H1 (cell line): Measurements from ENCODE around the gene RABL6. TPM values are rescaled to one million over a fixed set of nuclear protein-coding genes. Genes with fewer than 3 reads are reported as not detected.

ENCODE experiments used
- ASH2L ChIP-seq: fragments of 200-600, 300-600 bp; sonication (generic); IDR thresholded peaks from one replicate; pipeline ENCODE4 v1.7.1; 2017; ENCODE audit warnings: low read length
- BACH1 ChIP-seq: IDR thresholded peaks from 2 replicates; pipeline ENCODE4 v1.6.1; 2012; ENCODE audit warnings: low read length, improper control_type of control experiment
- BCL11A ChIP-seq, 2 experiments: IDR thresholded peaks; one replicate each; pipeline ENCODE4 v1.6.1; 2011; ENCODE audit warnings: low read depth in 2 of 2, low read length in 2 of 2, mild to moderate bottlenecking in 2 of 2
- BRCA1 ChIP-seq: IDR thresholded peaks from 2 replicates; pipeline ENCODE4 v1.6.1; 2012; ENCODE audit warnings: low read depth, low read length, improper control_type of control experiment
- CBX8 ChIP-seq: fragments of 300-800, 300-1000 bp; sonication (generic); IDR thresholded peaks from 2 replicates; pipeline ENCODE4 v1.7.1; 2016; ENCODE audit warnings: low read depth, low read length, borderline replicate concordance
- CHD1 ChIP-seq: IDR thresholded peaks from 2 replicates; pipeline ENCODE4 v1.6.1; 2012; ENCODE audit warnings: low read depth, low read length, improper control_type of control experiment
- CREB1 ChIP-seq: IDR thresholded peaks from 2 replicates; pipeline ENCODE4 v1.6.1; 2012; ENCODE audit warnings: inconsistent platforms
- E2F6 ChIP-seq: IDR thresholded peaks from 2 replicates; pipeline ENCODE4 v1.6.1; 2012; ENCODE audit warnings: inconsistent platforms
- EGR1 ChIP-seq: IDR thresholded peaks from 2 replicates; pipeline ENCODE4 v1.6.1; 2011; ENCODE audit warnings: low read depth, low read length, borderline replicate concordance
- EZH2 ChIP-seq: fragments of 200-600 bp; sonication (generic); IDR thresholded peaks from 2 replicates; pipeline ENCODE4 v1.7.1; 2012; ENCODE audit warnings: low read depth, mild to moderate bottlenecking, moderate library complexity, low read length, inconsistent platforms; ENCODE audit not compliant: severe bottlenecking
- GTF2F1 ChIP-seq: IDR thresholded peaks from 2 replicates; pipeline ENCODE4 v1.6.1; 2012; ENCODE audit warnings: low read depth, low read length, improper control_type of control experiment, borderline replicate concordance
- HDAC2 ChIP-seq, 2 experiments: fragments of 300-600 bp in 1 of 2; sonication (generic) in 1 of 2; IDR thresholded peaks; 2 replicates each; pipeline ENCODE4 v1.6.1; 2011 to 2012; ENCODE audit warnings: low read depth in 2 of 2, low read length in 2 of 2, mild to moderate bottlenecking in 2 of 2, moderate library complexity in 2 of 2, borderline replicate concordance in 1 of 2, inconsistent platforms in 1 of 2
- JUN ChIP-seq: IDR thresholded peaks from 2 replicates; pipeline ENCODE4 v1.6.1; 2011; ENCODE audit warnings: low read depth, mild to moderate bottlenecking, improper control_type of control experiment, low read length
- JUND ChIP-seq: IDR thresholded peaks from 2 replicates; pipeline ENCODE4 v1.6.1; 2011; ENCODE audit warnings: mild to moderate bottlenecking, improper control_type of control experiment, low read length
- KDM4A ChIP-seq: IDR thresholded peaks from one replicate; pipeline ENCODE4 v1.7.1; 2012; ENCODE audit warnings: low read depth, mild to moderate bottlenecking, moderate library complexity, low read length, inconsistent platforms; ENCODE audit not compliant: severe bottlenecking
- MAX ChIP-seq: IDR thresholded peaks from 2 replicates; pipeline ENCODE4 v1.6.1; 2012; ENCODE audit warnings: inconsistent platforms
- POLR2AphosphoS5 ChIP-seq: IDR thresholded peaks from 2 replicates; pipeline ENCODE4 v1.6.1; 2011; ENCODE audit warnings: low read depth, low read length
- SAP30 ChIP-seq: fragments of 300-600 bp; sonication (generic); IDR thresholded peaks from 2 replicates; pipeline ENCODE4 v1.7.1; 2012; ENCODE audit warnings: low read length, moderate library complexity, mild to moderate bottlenecking, inconsistent platforms; ENCODE audit not compliant: insufficient read depth, insufficient replicate concordance
- SP1 ChIP-seq: IDR thresholded peaks from 2 replicates; pipeline ENCODE4 v1.6.1; 2011; ENCODE audit warnings: low read depth, low read length
- TAF7 ChIP-seq: optimal IDR thresholded peaks from 2 replicates; pipeline ENCODE3; 2011; ENCODE audit warnings: low read depth, mild to moderate bottlenecking, inconsistent platforms, low read length, moderate library complexity, borderline replicate concordance
- TBP ChIP-seq: IDR thresholded peaks from 2 replicates; pipeline ENCODE4 v1.6.1; 2011; ENCODE audit warnings: low read depth, low read length, improper control_type of control experiment
- TCF12 ChIP-seq: IDR thresholded peaks from 2 replicates; pipeline ENCODE4 v1.6.1; 2011; ENCODE audit warnings: low read depth, mild to moderate bottlenecking, low read length
- TEAD4 ChIP-seq: IDR thresholded peaks from 2 replicates; pipeline ENCODE4 v1.6.1; 2012; ENCODE audit warnings: low read depth, low read length, inconsistent platforms, mixed read lengths
- YY1 ChIP-seq: IDR thresholded peaks from 2 replicates; pipeline ENCODE4 v1.6.1; 2011; ENCODE audit warnings: low read depth, mild to moderate bottlenecking, low read length
- ZNF274 ChIP-seq: IDR thresholded peaks from 2 replicates; pipeline ENCODE4 v1.7.0; 2012; ENCODE audit warnings: low read length, borderline replicate concordance; ENCODE audit errors: extremely low read depth
- polyA plus RNA-seq, 7 experiments: library from polyadenylated mRNA; depleted of rRNA in 3 of 7; stranded (reverse) in 5 of 7; unstranded in 2 of 7; fragments of >200 nt in 5 of 7; fragments of 200-250 nt in 2 of 7; gene quantifications; 1 replicate in 5 of 7; 2 replicates in 1 of 7; 4 replicates in 1 of 7; pipeline versions ENCODE4 v1.2.1 to v1.2.3, GENCODE V29; 2011 to 2013; ENCODE audit warnings: missing spikeins in 2 of 7, mixed read lengths in 2 of 7
- total RNA-seq: library from RNA; stranded (reverse); fragmentation: NEBNext Ultra II Directional; extraction: Animal tissue kit (Norgen Biotek cat#: 25700); gene quantifications from 2 replicates; pipeline ENCODE4 v1.2.1, GENCODE V29; 2021

Gene RABL6
- total and polyA plus RNA-seq, 2 of the 8 experiments (the other 6 are each of a cell fraction or from before 2014, with no cell fraction given) = 70.1 to 130 TPM

GRCh38 chr9:136847088-136847825 is 39.5 kb downstream of the RABL6 start (continued):
- TF ChIP-seq EGR1 (no peak), SAP30 (no peak), ASH2L (no peak), TEAD4 (no peak), KDM4A (peak; percentile 12), E2F6 (peak; percentile 90), JUN (no peak), HDAC2 (IDR thresholded peaks at IDR 0.05; ENCODE audit: borderline replicate concordance in 1 of 2, low read depth in 2 of 2, low read length in 2 of 2) (no peak), JUND (no peak), SP1 (no peak), ZNF274 (no peak), BACH1 (peak; percentile 25), YY1 (peak; percentile 80), TBP (peak; percentile 40; the same call in 1 of the 2 replicates), GTF2F1 (no peak), BCL11A (IDR thresholded peaks at IDR 0.05; ENCODE audit: low read depth in 2 of 2, low read length in 2 of 2) (no peak), MAX (peak; percentile 81), POLR2AphosphoS5 (peak; percentile 60; the same call in 1 of the 2 replicates), CHD1 (no peak), CREB1 (peak; percentile 50; the same call in 1 of the 2 replicates), CBX8 (no peak), EZH2 (no peak), BRCA1 (no peak), TAF7 (no peak), TCF12 (no peak)
